ENCODE data around the gene GFPT2. TPM values are rescaled to one million over a fixed set of nuclear protein-coding genes. Genes with fewer than 3 reads are reported as not detected.

GFPT2 gene
- total and polyA plus RNA-seq, 2 experiments from 2014 or later = 45.2 to 75.3 TPM

DNA sequence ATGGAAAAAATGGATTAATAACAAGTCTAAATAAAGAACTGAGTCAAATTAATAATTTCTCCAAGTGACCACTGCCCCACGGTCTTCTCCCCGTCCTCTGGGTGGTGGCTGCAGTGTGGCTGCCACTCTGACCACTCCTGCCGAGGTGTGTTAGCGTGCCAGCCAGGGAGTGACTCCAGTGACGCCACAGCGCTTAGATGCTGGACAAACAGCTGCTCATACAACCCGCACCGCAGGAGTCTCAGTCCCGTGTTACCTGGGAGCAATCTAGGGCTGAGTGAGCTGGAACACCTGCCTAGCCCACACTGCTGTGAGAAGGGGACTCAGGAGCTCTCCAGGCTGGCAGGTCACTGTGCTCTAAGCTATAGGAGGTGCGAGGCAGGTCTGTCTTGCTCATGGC lies 71.4 kb downstream of the GFPT2 start:
- in situ Hi-C loops (cut with MboI) = no loop called here
- Histone ChIP-seq H3F3A (ENCODE audit: insufficient read depth) (no peaks in the 10 kb centered on the region), H3K9ac (no peak overlapping the region), H3K36me3 (ENCODE audit: low read depth) (peaks cover 23% of the 10 kb centered on the region), H3K9me2 (ENCODE audit: insufficient read depth) (no peaks in the 10 kb centered on the region), H3K27ac (no peak overlapping the region), H4K20me1 (ENCODE audit: insufficient read depth) (no peaks in the 10 kb centered on the region), H3K4me2 (ENCODE audit: unreplicated experiment) (no peak overlapping the region), H3K4me1 (ENCODE audit: insufficient read depth) (no peaks in the 10 kb centered on the region), H3K27me3 (replicated peaks; ENCODE audit: insufficient read depth) (no peaks in the 10 kb centered on the region), H3K9me3 (ENCODE audit: low read depth) (no peaks in the 10 kb centered on the region), H3K79me2 (ENCODE audit: insufficient read depth) (peaks cover 38% of the 10 kb centered on the region), H3K4me3 (no peak overlapping the region), H2AFZ (no peak overlapping the region)
- TF ChIP-seq EZH2 (IDR thresholded peaks at IDR 0.05; ENCODE audit: insufficient read depth, poor library complexity, severe bottlenecking) = no peak
- TF ChIP-seq EZH2phosphoT487 (IDR thresholded peaks at IDR 0.05; ENCODE audit: insufficient read depth, low read depth) = no peak
- 89 to 91% methylated on average over 10 of the region's 10 CpGs for WGBS, 2 experiments (ENCODE audit: low coverage in 1 of 2, low lambda C conversion rate in 2 of 2, missing lambda C conversion rate in 2 of 2)
- no peak for DNase-seq

DNA sequence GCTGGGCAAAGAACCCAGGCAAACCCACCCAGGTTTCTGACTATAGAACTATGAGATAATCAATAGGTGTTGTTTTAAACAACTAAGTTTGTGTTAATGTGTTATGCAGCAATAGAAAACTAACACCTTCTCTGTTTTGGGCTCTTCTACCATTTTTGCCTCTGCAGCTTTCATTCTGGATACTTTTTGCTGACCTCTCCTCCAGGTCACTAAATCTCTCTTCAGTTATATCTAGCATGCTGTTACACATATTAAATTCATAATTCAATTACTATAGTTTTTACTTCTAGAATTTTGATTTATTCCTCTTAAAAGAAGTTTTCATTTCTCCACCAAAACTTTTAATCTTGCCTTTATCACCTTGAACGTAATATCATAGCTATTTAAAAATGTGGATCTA lies 78.4 kb downstream of the GFPT2 start:
- in situ Hi-C loops (cut with MboI) = no loop called here
- no peaks in the 10 kb centered on the region for H3K27me3 ChIP-seq (replicated peaks; ENCODE audit: insufficient read depth)
- H3F3A ChIP-seq (ENCODE audit: insufficient read depth) = no peaks in the 10 kb centered on the region
- 96 to 100% methylated on average over 1 of the region's 1 CpG for WGBS, 2 experiments (ENCODE audit: low coverage in 1 of 2, low lambda C conversion rate in 2 of 2, missing lambda C conversion rate in 2 of 2)
- H2AFZ ChIP-seq = no peak overlapping the region
- no peak for DNase-seq
- H3K4me3 ChIP-seq = no peak overlapping the region
- no peaks in the 10 kb centered on the region for H4K20me1 ChIP-seq (ENCODE audit: insufficient read depth)
- no peak overlapping the region for H3K27ac ChIP-seq
- no peaks in the 10 kb centered on the region for H3K4me1 ChIP-seq (ENCODE audit: insufficient read depth)
- H3K9ac ChIP-seq = no peak overlapping the region
- no peaks in the 10 kb centered on the region for H3K79me2 ChIP-seq (ENCODE audit: insufficient read depth)
- peaks cover 52% of the 10 kb centered on the region for H3K36me3 ChIP-seq (ENCODE audit: low read depth)
- peaks cover 2% of the 10 kb centered on the region for H3K9me3 ChIP-seq (ENCODE audit: low read depth)
- no peaks in the 10 kb centered on the region for H3K9me2 ChIP-seq (ENCODE audit: insufficient read depth)
- H3K4me2 ChIP-seq (ENCODE audit: unreplicated experiment) = no peak overlapping the region
- TF ChIP-seq EZH2 (IDR thresholded peaks at IDR 0.05; ENCODE audit: insufficient read depth, poor library complexity, severe bottlenecking) = no peak
- TF ChIP-seq EZH2phosphoT487 (IDR thresholded peaks at IDR 0.05; ENCODE audit: insufficient read depth, low read depth) = no peak

DNA sequence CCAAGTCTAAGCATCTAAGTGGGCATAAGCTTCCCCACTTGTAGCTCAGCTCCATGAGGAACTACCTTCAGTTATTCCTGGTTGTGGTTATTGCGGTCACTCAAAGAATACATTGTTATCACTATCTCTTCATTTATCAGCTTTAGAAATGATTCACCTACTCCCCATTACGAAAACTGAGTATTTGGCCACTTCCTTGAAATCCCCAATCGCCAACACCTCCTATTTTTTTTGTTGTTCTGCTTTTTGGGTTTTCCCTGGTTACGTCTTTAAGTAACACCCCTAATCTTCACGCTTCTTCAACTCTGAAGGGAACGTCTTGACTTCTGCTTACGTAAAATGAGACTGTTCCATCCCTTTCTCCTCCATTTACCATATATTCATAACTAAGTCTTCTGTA lies 81.9 kb downstream of the GFPT2 start:
- H3K9ac ChIP-seq = no peak overlapping the region
- no peaks in the 10 kb centered on the region for H3K9me2 ChIP-seq (ENCODE audit: insufficient read depth)
- H3K79me2 ChIP-seq (ENCODE audit: insufficient read depth) = no peaks in the 10 kb centered on the region
- no peaks in the 10 kb centered on the region for H3K4me1 ChIP-seq (ENCODE audit: insufficient read depth)
- TF ChIP-seq EZH2 (IDR thresholded peaks at IDR 0.05; ENCODE audit: insufficient read depth, poor library complexity, severe bottlenecking) (no peak), EZH2phosphoT487 (IDR thresholded peaks at IDR 0.05; ENCODE audit: insufficient read depth, low read depth) (no peak)
- no peak overlapping the region for H3K4me3 ChIP-seq
- H2AFZ ChIP-seq = no peak overlapping the region
- no peak overlapping the region for H3K4me2 ChIP-seq (ENCODE audit: unreplicated experiment)
- H4K20me1 ChIP-seq (ENCODE audit: insufficient read depth) = no peaks in the 10 kb centered on the region
- peaks cover 2% of the 10 kb centered on the region for H3K9me3 ChIP-seq (ENCODE audit: low read depth)
- no peaks in the 10 kb centered on the region for H3F3A ChIP-seq (ENCODE audit: insufficient read depth)
- no peak for DNase-seq
- peaks cover 57% of the 10 kb centered on the region for H3K36me3 ChIP-seq (ENCODE audit: low read depth)
- no peaks in the 10 kb centered on the region for H3K27me3 ChIP-seq (replicated peaks; ENCODE audit: insufficient read depth)
- in situ Hi-C loops (cut with MboI) = no loop called here
- no peak overlapping the region for H3K27ac ChIP-seq
- 91 to 93% methylated on average over 7 of the region's 7 CpGs for WGBS, 2 experiments (ENCODE audit: low coverage in 1 of 2, low lambda C conversion rate in 2 of 2, missing lambda C conversion rate in 2 of 2)

DNA sequence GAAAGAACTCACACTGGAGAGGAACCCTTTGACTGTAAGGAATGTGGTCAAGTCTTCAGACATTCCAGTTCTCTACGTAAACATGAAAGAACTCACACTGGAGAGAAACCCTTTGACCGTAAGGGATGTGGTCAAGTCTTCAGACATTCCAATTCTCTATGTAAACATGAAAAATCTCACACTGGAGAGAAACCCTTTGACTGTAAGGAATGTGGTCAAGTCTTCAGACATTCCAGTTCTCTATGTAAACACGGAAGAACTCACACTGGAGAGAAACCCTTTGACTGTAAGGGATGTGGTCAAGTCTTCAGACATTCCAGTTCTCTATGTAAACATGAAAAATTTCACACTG lies 93.9 kb downstream of the GFPT2 start:
- TF ChIP-seq EZH2 (IDR thresholded peaks at IDR 0.05; ENCODE audit: insufficient read depth, poor library complexity, severe bottlenecking) (no peak), EZH2phosphoT487 (IDR thresholded peaks at IDR 0.05; ENCODE audit: insufficient read depth, low read depth) (no peak)
- 76 to 81% methylated on average over 3 of the region's 3 CpGs for WGBS, 2 experiments (ENCODE audit: low coverage in 1 of 2, low lambda C conversion rate in 2 of 2, missing lambda C conversion rate in 2 of 2)
- H2AFZ ChIP-seq = no peak overlapping the region
- H3K4me1 ChIP-seq (ENCODE audit: insufficient read depth) = no peaks in the 10 kb centered on the region
- in situ Hi-C loops (cut with MboI) = no loop called here
- H3K27me3 ChIP-seq (replicated peaks; ENCODE audit: insufficient read depth) = no peaks in the 10 kb centered on the region
- H3K27ac ChIP-seq = no peak overlapping the region
- no peak for DNase-seq
- H3K4me2 ChIP-seq (ENCODE audit: unreplicated experiment) = no peak overlapping the region
- H3K9ac ChIP-seq = no peak overlapping the region
- peaks cover 82% of the 10 kb centered on the region for H3K36me3 ChIP-seq (ENCODE audit: low read depth)
- no peaks in the 10 kb centered on the region for H3K9me2 ChIP-seq (ENCODE audit: insufficient read depth)
- H4K20me1 ChIP-seq (ENCODE audit: insufficient read depth) = no peaks in the 10 kb centered on the region
- H3K4me3 ChIP-seq = no peak overlapping the region
- H3K9me3 ChIP-seq (ENCODE audit: low read depth) = peaks cover 14% of the 10 kb centered on the region
- H3F3A ChIP-seq (ENCODE audit: insufficient read depth) = peaks cover 11% of the 10 kb centered on the region
- H3K79me2 ChIP-seq (ENCODE audit: insufficient read depth) = no peaks in the 10 kb centered on the region
